DMS153 (cell line): ENCODE measurements around the gene AOPEP.

Experiments
- DNase-seq: peaks from one replicate; lab custom pipeline; 2025; lab: John Stamatoyannopoulos, UW

Gene AOPEP

GRCh38 chr9:94794476-94795167 lies 68.1 kb downstream of the AOPEP start:
- no peak for DNase-seq

- DNase-seq = no peak
Observed at GRCh38 chr9:94796687-94797086, 70.2 kb downstream of the AOPEP start.

- no peak for DNase-seq
Observed at GRCh38 chr9:94798201-94798600, 71.7 kb downstream of the AOPEP start.

GRCh38 chr9:94798708-94799107 lies 72.2 kb downstream of the AOPEP start:
- no peak for DNase-seq

- no peak for DNase-seq
Observed at GRCh38 chr9:94799578-94800264, 73.2 kb downstream of the AOPEP start.

GRCh38 chr9:94800424-94801117 lies 74.1 kb downstream of the AOPEP start:
- DNase-seq = no peak

- no peak for DNase-seq
Observed at GRCh38 chr9:94801234-94801633, 74.7 kb downstream of the AOPEP start.

- DNase-seq = no peak
Observed at GRCh38 chr9:94801681-94802080, 75.2 kb downstream of the AOPEP start.

GRCh38 chr9:94802251-94802650 lies 75.8 kb downstream of the AOPEP start:
- no peak for DNase-seq

GRCh38 chr9:94802793-94803192 lies 76.3 kb downstream of the AOPEP start:
- no peak for DNase-seq

GRCh38 chr9:94804316-94804715 lies 77.8 kb downstream of the AOPEP start:
- no peak for DNase-seq

- DNase-seq = no peak
Observed at GRCh38 chr9:94805051-94805489, 78.6 kb downstream of the AOPEP start.

GRCh38 chr9:94805585-94805984 lies 79.1 kb downstream of the AOPEP start:
- peak; percentile 28 for DNase-seq

- no peak for DNase-seq
Observed at GRCh38 chr9:94806307-94806893, 79.9 kb downstream of the AOPEP start.

- DNase-seq = no peak
Observed at GRCh38 chr9:94807556-94807955, 81.1 kb downstream of the AOPEP start.

GRCh38 chr9:94808926-94809700 lies 82.6 kb downstream of the AOPEP start:
- no peak for DNase-seq

- no peak for DNase-seq
Observed at GRCh38 chr9:94809778-94810177, 83.3 kb downstream of the AOPEP start.

- DNase-seq = no peak
Observed at GRCh38 chr9:94811074-94811473, 84.6 kb downstream of the AOPEP start.

- no peak for DNase-seq
Observed at GRCh38 chr9:94812343-94812742, 85.8 kb downstream of the AOPEP start.

GRCh38 chr9:94813379-94813778 lies 86.9 kb downstream of the AOPEP start:
- no peak for DNase-seq

- DNase-seq = no peak
Observed at GRCh38 chr9:94817291-94818177, 91.0 kb downstream of the AOPEP start.
